NT2/D1 (cell line): ENCODE data around the gene SEL1L.
"Not testable (repeated sequence)": the region's sequence is repeated elsewhere in the genome, so short reads cannot be mapped to it uniquely, and the experiment has no call there.

Source experiments
- YY1 ChIP-seq: IDR thresholded peaks from 2 replicates; pipeline ENCODE4 v1.6.1; 2011; ENCODE audit not compliant: insufficient read length, insufficient read depth
- ZNF274 ChIP-seq: IDR thresholded peaks from 2 replicates; pipeline ENCODE4 v1.6.1; 2011; ENCODE audit warnings: mild to moderate bottlenecking, low read depth, low read length

DNA sequence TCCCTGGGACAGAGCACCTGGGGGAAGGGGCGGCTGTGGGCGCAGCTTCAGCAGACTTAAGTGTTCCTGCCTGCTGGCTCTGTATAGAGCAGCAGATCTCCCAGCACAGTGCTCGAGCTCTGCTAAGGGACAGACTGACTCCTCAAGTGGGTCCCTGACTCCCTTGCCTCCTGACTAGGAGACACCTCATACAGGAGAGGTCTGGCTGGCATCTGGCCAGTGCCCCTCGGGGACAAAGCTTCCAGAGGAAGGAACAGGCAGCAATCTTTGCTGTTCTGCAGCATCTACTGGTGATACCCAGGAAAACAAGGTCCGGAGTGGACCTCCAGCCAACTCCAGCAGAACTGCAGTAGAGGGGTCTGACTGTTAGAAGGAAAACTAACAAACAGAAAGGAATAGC is 7.6 kb upstream of the SEL1L start:
- TF ChIP-seq YY1, ZNF274: not testable (repeated sequence)
